HG03060 (cell line): ENCODE results near the gene ENPP6.

Experiments
- ATAC-seq: cut with Tn5 transposase; IDR thresholded peaks from one replicate; pipeline ENCODE4 v1.9.1; 2021; ENCODE audit warnings: low read depth, moderate number of reproducible peaks; ENCODE audit not compliant: unreplicated experiment

ENPP6 gene

DNA sequence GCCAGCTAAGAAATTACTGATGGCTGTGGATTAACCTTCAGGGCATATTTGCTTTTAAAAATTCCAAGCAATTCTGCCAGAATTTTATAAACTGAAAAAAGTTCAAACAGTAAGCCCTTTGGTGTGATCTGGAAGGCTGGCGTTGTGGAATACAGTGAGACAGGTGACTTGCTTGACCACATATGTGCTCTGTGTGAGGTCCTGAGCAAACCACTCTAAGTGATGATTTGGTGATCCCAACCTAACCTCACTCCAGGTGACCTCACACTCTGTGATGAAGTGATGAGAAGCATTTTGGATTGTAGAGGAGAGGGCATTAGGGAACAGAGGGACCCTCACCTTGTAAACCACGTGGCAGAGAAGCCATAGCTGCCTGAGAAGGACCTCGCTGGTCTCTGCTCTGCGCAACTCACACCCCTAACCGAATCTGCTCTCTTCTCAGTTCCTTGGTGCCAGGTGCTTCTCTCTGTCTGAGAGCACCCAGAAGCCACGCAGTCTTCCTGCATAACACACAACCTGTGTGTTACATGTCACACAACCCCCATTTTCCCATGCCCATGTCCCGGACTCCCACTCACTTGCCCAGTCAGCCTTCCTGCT, 106.3 kb downstream of the ENPP6 start:
- ATAC-seq: no peak

- ATAC-seq: no peak
Measured at GRCh38 chr4:184110452-184111224, 107.0 kb downstream of the ENPP6 start.

DNA sequence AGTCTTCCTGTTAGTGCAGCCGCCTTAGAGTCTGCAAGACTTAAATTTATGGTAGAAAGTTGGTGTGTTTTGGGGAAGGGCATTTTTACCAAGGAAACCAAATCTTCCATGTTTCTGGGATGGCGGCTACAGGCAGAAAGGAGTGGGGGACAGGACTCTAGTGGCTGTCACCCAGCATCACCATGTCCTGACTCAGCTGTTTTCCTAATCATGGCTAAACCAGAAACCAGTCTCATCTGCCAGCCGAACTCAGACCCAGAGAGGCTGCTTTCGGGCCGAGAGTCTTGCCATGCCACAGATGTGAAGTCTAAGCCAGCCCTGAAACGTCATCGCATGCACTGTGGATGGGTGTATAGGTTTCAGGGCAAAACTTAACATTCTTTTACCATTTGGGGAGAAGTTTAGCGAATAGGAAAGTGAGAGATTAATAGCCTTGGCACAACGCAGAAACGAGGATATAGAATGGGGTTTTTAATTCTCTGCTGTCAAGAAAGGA, 109.6 kb downstream of the ENPP6 start:
- ATAC-seq: no peak

DNA sequence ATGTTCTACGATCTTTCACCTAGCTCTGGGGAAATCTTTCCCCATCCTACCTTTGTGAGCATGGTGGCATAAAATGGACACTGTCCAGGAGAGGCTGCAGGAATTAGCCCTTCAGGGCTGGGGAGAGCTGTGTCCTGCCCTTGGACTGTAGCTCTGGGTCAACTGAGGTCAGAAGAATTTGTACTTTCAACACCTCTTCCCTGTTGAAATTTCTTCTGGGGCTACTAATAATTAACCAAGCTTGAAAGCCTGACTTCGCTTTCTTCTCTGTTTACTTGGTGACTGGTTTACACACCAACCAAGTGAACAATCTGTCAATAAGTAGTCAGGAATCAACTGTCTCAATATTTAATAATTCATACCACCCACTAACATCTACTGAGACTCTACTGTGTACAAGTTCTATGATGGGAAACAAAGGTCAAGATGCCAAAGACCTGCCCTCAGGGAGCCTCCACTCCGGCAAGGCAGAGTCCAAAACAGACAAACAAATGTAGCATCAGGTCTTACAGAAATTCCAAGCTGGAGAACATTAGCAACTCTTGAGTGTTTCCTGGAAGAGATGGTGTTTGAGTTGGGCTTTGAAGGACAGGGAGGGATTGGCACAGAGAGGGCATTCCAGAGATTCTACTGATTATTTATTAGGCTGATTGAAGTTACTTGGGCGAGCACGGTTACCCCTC, 113.1 kb downstream of the ENPP6 start:
- no peak for ATAC-seq

- ATAC-seq: no peak
Measured at GRCh38 chr4:184103527-184104264, 114.0 kb downstream of the ENPP6 start.

DNA sequence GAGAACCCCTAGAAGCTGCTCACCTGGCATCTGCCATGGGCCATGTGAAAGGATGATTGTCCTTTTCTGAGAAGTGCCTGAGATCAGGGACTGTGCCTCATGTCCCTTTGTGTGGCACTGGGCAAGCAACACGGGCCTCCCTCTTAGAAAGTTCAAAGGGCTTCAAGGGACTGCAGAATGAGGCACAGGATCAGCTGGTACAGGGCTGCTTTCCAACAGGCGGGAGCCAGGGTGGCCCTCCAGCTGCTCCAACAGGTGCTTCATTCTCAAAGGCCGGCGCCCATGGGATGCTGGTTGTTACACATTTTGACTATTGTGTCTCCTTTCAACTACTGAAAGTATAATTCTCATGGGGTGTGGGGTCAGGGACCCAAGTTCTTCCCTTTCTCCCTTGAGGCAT, 114.7 kb downstream of the ENPP6 start:
- no peak for ATAC-seq

GRCh38 chr4:184102488-184102887, 115.2 kb downstream of the ENPP6 start:
- ATAC-seq: no peak

DNA sequence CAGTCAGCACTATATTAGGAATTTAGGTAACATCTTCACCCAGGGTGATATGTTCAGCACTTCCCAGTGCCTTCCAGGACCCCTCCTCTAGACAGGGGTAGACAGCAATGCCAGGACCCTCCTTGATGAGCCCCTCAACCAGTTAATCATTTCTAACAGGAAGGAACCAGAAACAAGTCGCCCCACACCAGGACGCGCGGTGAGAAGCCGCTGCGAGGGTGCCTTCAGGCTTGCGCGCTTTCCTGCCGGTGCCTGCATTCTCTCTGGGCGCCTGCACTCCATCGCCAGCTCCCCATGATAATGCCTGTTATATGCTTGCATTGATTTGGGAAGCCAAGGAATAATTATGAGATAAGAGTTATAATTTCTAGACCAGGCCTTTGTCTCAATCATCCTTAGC, 116.0 kb downstream of the ENPP6 start:
- no peak for ATAC-seq

- no peak for ATAC-seq
Measured at GRCh38 chr4:184100297-184100885, 117.3 kb downstream of the ENPP6 start.

DNA sequence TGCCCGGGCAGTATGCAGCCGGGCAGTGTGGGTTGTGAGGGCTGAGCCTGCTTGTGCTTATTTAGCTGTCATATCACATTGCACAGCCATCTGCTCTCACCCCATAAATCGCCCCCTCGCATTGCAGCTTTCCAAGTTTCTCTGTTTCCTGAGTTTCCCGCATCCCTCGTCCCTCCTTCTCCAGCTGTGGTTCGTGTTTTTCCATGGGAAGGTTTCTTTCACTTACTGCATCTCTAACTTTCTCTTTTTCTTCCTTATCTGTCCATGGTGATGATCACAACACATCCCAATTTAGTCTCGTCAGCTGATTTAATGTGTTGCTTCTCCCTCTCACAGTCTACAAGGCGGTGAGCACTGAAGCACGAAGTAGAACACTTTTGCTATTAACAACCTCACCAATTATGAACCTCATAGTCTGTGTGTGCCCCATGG, 118.1 kb downstream of the ENPP6 start:
- no peak for ATAC-seq

DNA sequence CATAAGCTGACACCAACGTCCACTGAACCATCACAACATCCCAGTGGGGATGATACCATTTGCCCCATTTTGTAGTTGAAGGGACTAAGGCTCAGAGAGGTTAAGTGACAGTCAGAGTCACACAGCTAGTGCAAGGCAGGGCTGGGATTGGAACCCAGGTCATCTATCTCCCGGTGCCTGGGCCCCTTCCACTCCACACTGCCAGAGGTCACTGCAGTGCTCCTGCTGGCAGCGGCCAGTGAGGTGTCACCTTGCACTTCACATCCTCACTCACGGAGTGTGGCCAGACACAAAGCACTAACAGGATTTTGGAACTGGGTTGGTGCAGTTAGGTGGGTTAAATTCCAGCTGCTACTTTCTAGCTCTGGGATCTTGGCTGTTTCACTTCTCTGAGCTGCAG, 118.7 kb downstream of the ENPP6 start:
- no peak for ATAC-seq

DNA sequence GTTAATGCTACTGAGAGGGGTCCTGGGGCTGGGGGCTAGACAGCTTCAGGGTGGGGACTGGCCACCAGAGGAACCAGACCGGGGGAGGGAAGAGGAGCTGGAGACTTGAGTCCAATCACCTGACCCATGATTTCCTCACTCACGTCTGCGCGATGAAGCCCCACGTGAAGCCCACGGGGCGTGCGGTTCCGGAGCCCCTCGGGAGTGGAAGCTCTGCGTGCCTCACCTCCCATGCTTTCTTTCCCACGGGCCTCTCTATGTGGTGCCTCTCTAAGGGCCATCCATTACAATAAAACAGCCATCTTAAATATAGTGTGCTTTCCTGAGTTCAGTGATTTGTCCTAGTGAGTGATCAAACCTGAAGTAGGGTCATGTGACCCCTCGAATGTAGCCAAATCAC, 119.9 kb downstream of the ENPP6 start:
- no peak for ATAC-seq

GRCh38 chr4:184097241-184097605, 120.5 kb downstream of the ENPP6 start:
- ATAC-seq: no peak

GRCh38 chr4:184096561-184097240, 121.0 kb downstream of the ENPP6 start:
- no peak for ATAC-seq

DNA sequence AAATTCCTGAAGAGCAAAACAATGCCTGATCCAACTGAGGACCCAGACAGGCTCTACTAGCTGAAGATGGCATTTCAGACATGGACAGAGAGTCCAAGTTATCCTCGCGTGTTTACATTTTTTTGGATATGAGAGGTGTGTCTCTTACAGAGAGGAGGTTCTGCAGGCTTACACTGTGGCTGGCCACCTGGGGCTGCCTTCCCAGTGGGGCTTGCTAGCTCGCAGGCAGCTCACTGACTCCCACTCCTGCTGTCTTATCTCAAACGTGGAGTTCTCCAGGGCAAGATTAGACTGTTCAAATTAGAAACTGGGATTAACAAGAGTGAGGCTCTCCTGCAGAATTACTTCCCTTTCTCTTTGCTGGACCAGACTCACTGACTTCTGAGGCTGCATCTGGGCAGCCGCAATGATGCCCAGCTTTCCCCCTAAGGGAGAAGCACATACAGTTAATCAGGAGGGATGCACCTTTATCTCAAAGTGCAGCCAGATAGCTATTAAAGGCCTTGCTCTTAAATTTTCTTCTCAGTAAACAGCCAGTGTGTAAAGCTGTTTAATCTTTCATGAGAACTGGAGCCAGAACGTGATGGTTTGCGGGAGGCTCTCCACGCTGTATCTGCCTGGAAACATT, 123.0 kb downstream of the ENPP6 start:
- no peak for ATAC-seq

GRCh38 chr4:184091986-184092385, 125.7 kb downstream of the ENPP6 start:
- ATAC-seq: no peak

- ATAC-seq: no peak
Measured at GRCh38 chr4:184090571-184090970, 127.1 kb downstream of the ENPP6 start.

DNA sequence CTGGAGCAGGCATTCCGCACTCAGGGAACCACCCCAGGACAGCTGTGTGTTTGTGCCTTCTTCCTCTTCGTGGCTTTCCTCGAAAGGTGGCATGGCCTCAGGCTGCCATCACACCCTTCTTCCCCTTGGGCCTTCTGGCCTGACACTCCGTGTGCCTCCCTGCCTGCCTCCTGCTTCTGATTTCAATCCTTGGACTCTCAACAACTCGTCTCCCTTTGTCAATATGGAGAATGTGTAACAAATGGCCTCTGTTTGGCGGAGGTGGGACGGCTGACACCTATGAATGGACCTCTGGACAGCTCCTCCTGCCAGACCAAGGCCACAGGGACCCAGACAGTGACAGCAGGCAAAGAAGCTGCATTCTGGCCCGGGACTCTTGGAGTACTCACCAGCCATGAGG, 137.0 kb downstream of the ENPP6 start:
- ATAC-seq: no peak

GRCh38 chr4:184074677-184075388, 142.8 kb downstream of the ENPP6 start:
- ATAC-seq: no peak
